Measurements from ENCODE around the gene CYTH4. TPM values are rescaled to one million over a fixed set of nuclear protein-coding genes. Genes with fewer than 3 reads are reported as not detected.
"Not testable (repeated sequence)": the region's sequence is repeated elsewhere in the genome, so short reads cannot be mapped to it uniquely, and the experiment has no call there.

CYTH4 gene
- total and polyA plus RNA-seq, 9 donors: 2.4 to 14.5 (median 6.2) TPM

- Histone ChIP-seq H3K4me1 (ENCODE audit: insufficient read depth) (no peaks in the 10 kb centered on the region), H3K36me3 (no peaks in the 10 kb centered on the region), H3K27me3 (no peaks in the 10 kb centered on the region), H3K27ac (no peak overlapping the region), H3K9me3 (no peaks in the 10 kb centered on the region), H3K4me3 (no peak overlapping the region)
- intact Hi-C loops (cut with DNase I): loop anchor here in 1 of 4 donors (5.0 kb wide), 1 partner anchor 668 kb away; no protein-coding TSS in a partner anchor
- no peak for DNase-seq
- 6 to 8% (median 7%) methylated on average over 48 to 51 of the region's 51 CpGs for WGBS, 3 donors
- TF ChIP-seq CTCF (IDR thresholded peaks at IDR 0.05): no peak
- TF ChIP-seq EP300 (IDR thresholded peaks at IDR 0.05): no peak
- no peak for TF ChIP-seq POLR2A (IDR thresholded peaks at IDR 0.05)
Observed at GRCh38 chr22:37324340-37325038, 42.2 kb downstream of the CYTH4 start.

- intact Hi-C loops (cut with DNase I): loop anchor here in 1 of 4 donors (5.0 kb wide), 1 partner anchor 667 kb away; no protein-coding TSS in a partner anchor
- Histone ChIP-seq H3K4me3 (no peak overlapping the region), H3K4me1 (ENCODE audit: insufficient read depth) (no peaks in the 10 kb centered on the region), H3K27ac (no peak overlapping the region), H3K9me3 (no peaks in the 10 kb centered on the region), H3K36me3 (no peaks in the 10 kb centered on the region), H3K27me3 (no peaks in the 10 kb centered on the region)
- no peak for DNase-seq
- WGBS, 3 donors: 2 to 3% (median 2%) methylated on average over 20 to 21 of the region's 21 CpGs
- TF ChIP-seq CTCF (IDR thresholded peaks at IDR 0.05) (no peak), EP300 (IDR thresholded peaks at IDR 0.05) (no peak), POLR2A (IDR thresholded peaks at IDR 0.05) (no peak)
Observed at GRCh38 chr22:37325039-37325395, 42.7 kb downstream of the CYTH4 start.

- 37 to 48% (median 43%) methylated on average over 7 of the region's 7 CpGs for WGBS, 3 donors
- Histone ChIP-seq H3K4me1 (ENCODE audit: insufficient read depth) (no peaks in the 10 kb centered on the region), H3K27me3 (no peaks in the 10 kb centered on the region), H3K36me3 (no peaks in the 10 kb centered on the region), H3K9me3 (no peaks in the 10 kb centered on the region), H3K4me3 (no peak overlapping the region), H3K27ac (no peak overlapping the region)
- DNase-seq: no peak
- intact Hi-C loops (cut with DNase I): loop anchor here in 1 of 4 donors (5.0 kb wide), 1 partner anchor 666 kb away; no protein-coding TSS in a partner anchor
- TF ChIP-seq EP300 (IDR thresholded peaks at IDR 0.05) (no peak), POLR2A (IDR thresholded peaks at IDR 0.05) (no peak), CTCF (IDR thresholded peaks at IDR 0.05) (no peak)
Observed at GRCh38 chr22:37326726-37327125, 44.4 kb downstream of the CYTH4 start.

DNA sequence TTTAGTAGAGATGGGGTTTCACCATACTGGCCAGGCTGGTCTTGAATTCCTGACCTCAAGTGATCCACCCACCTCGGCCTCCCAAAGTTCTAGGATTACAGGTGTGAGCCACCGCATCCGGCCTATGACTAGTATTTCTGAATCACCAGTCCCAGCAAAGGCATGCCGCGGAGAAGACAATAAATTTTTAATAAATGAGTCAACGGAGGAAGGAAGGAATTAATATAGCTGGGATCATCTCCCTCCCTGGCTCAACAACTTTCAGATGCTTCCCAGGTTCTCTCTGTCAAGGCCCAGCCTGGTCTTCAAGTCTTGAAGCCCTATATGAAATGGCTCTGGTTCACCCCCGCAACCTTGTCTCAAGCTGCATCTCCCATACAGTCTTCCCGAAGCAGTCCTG lies 45.7 kb downstream of the CYTH4 start:
- 76 to 88% (median 77%) methylated on average over 8 of the region's 8 CpGs for WGBS, 3 donors
- H3K27me3 ChIP-seq: no peaks in the 10 kb centered on the region
- no peaks in the 10 kb centered on the region for H3K36me3 ChIP-seq
- no peaks in the 10 kb centered on the region for H3K9me3 ChIP-seq
- no peak overlapping the region for H3K4me3 ChIP-seq
- H3K4me1 ChIP-seq (ENCODE audit: insufficient read depth): no peaks in the 10 kb centered on the region
- DNase-seq: no peak
- TF ChIP-seq EP300 (IDR thresholded peaks at IDR 0.05) (no peak), CTCF (IDR thresholded peaks at IDR 0.05) (no peak), POLR2A (IDR thresholded peaks at IDR 0.05) (no peak)
- intact Hi-C loops (cut with DNase I): loop anchor here in 1 of 4 donors (5.0 kb wide), 1 partner anchor 664 kb away; no protein-coding TSS in a partner anchor
- H3K27ac ChIP-seq: no peak overlapping the region

DNA sequence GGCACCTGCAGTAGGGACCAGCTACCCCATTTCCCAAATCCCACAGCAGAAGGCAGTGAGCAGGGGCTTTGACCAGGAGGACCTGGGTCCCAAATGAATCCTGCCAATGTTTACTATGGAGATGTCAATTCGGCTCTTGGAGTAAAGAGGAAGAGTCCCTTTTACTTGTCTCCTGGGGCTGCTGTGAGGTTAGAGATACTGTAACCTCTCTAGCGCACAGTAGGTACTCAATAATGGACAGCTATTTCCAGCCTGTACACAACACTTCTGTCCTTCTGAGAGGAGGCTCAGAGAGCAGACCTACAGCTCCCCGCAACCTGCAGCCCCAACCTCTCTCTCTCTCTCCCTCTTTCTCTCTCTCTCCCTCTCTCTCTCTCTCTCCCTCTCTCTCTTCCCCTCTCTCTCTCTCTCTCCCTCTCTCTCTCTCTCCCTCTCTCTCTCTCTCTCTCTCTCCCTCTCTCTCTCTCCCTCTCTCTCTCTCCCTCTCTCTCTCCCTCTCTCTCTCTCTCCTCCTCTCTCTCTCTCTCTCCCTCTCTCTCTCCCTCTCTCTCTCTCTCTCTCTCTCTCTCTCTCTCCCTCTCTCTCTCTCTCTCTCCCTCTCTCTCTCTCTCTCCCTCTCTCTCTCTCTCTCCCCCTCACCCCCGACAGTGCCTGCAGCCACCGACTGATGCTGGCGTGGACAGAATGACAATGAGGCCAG lies 46.4 kb downstream of the CYTH4 start:
- intact Hi-C loops (cut with DNase I): loop anchor here in 1 of 4 donors (5.0 kb wide), 1 partner anchor 664 kb away; no protein-coding TSS in a partner anchor
- H3K27me3 ChIP-seq: not testable (repeated sequence)

More for the DNA sequence above, 46.4 kb downstream of the CYTH4 start:
- not testable (repeated sequence) for H3K36me3 ChIP-seq; H3K4me1 ChIP-seq (ENCODE audit: insufficient read depth); H3K9me3 ChIP-seq; DNase-seq; H3K27ac ChIP-seq; H3K4me3 ChIP-seq
- 33 to 59% (median 44%) methylated on average over 3 to 6 of the region's 6 CpGs for WGBS, 3 donors

Measured in ovary (tissue), 9 donors.